K562 (cell line): ENCODE results near the gene DLGAP1. TPM values are rescaled to one million over a fixed set of nuclear protein-coding genes. Genes with fewer than 3 reads are reported as not detected.

Experiments
- CBX5 ChIP-seq: IDR thresholded peaks from 2 replicates; pipeline ENCODE4 v1.6.1; 2014; ENCODE audit warnings: low read depth, borderline replicate concordance
- DACH1 ChIP-seq: fragments of 450-650 bp; IDR thresholded peaks from 2 replicates; pipeline ENCODE4 v1.6.1; 2018; ENCODE audit not compliant: partially characterized antibody
- MED1 ChIP-seq: sonication (generic); formaldehyde crosslinking; IDR thresholded peaks from 2 replicates; pipeline ENCODE4 v1.8.1; 2023; ENCODE audit warnings: missing genetic modification reagents, borderline replicate concordance
- NCOA2 ChIP-seq, 2 experiments: fragments of 450-650 bp; IDR thresholded peaks; 2 replicates each; pipeline ENCODE4 v1.6.1; 2018; ENCODE audit warnings: mild to moderate bottlenecking in 2 of 2, moderate library complexity in 1 of 2; ENCODE audit not compliant: partially characterized antibody in 2 of 2
- NR3C1 ChIP-seq: sonication (generic); formaldehyde crosslinking; IDR thresholded peaks from 2 replicates; pipeline ENCODE4 v1.8.1; 2022; ENCODE audit warnings: missing genetic modification reagents
- SP1 ChIP-seq: sonication (generic); formaldehyde crosslinking; IDR thresholded peaks from 2 replicates; pipeline ENCODE4 v1.8.1; 2022; ENCODE audit warnings: mild to moderate bottlenecking, missing genetic modification reagents
- ZBTB7A ChIP-seq: IDR thresholded peaks from 2 replicates; pipeline ENCODE4 v1.6.1; 2011; ENCODE audit warnings: low read depth, mild to moderate bottlenecking, low read length, moderate library complexity, borderline replicate concordance; ENCODE audit not compliant: control insufficient read depth
- ZNF347 ChIP-seq: fragments of 450-650 bp; formaldehyde crosslinking; IDR thresholded peaks from 2 replicates; pipeline ENCODE4 v1.4.0; 2020; ENCODE audit warnings: low read depth, mild to moderate bottlenecking, moderate library complexity
- polyA plus RNA-seq, 8 experiments: library from polyadenylated mRNA; depleted of rRNA in 4 of 8; stranded (reverse) in 5 of 8; unstranded in 3 of 8; fragments of >200 nt; fragmentation: Nextera tagmentation in 2 of 8; fragmentation: Illumina TruSeq in 1 of 8; extraction: Ambion mirVana in 2 of 8; extraction: Trizol in 1 of 8; gene quantifications; 2 replicates each; pipeline versions ENCODE4 v1.2.1 to v1.2.3, GENCODE V29; 2011 to 2014; ENCODE audit warnings: inconsistent platforms in 1 of 8, missing spikeins in 1 of 8
- total RNA-seq, 7 experiments: library from RNA; depleted of rRNA in 6 of 7; stranded (reverse); fragments of >200 nt in 6 of 7; fragmentation: Illumina TruSeq in 2 of 7; extraction: Trizol in 2 of 7; gene quantifications; 2 replicates each; pipeline versions ENCODE4 v1.2.1 to v1.2.3, GENCODE V29; 2011 to 2021; ENCODE audit warnings: low replicate concordance in 1 of 7
- TF ChIP-seq, protein P1 (sequence below): sonication (generic); formaldehyde crosslinking; IDR thresholded peaks from 2 replicates; pipeline ENCODE4 v1.8.0; 2023; ENCODE audit warnings: missing genetic modification reagents, mild to moderate bottlenecking, borderline replicate concordance
- TF ChIP-seq, protein P2 (sequence below), 2 experiments: IDR thresholded peaks; 2 replicates each; pipeline ENCODE4 v1.6.1; 2011; ENCODE audit warnings: borderline replicate concordance in 1 of 2, control low read depth in 1 of 2, low read depth in 1 of 2, low read length in 1 of 2, mild to moderate bottlenecking in 1 of 2, mixed read lengths in 1 of 2, moderate library complexity in 1 of 2; ENCODE audit not compliant: insufficient read depth in 1 of 2, insufficient read length in 1 of 2, poor library complexity in 1 of 2, severe bottlenecking in 1 of 2; ENCODE audit errors: extremely low read depth in 1 of 2
- TF ChIP-seq, protein P3 (sequence below): fragments of 450-650 bp; IDR thresholded peaks from 2 replicates; pipeline ENCODE4 v1.6.1; 2018; ENCODE audit warnings: mild to moderate bottlenecking, low read depth; ENCODE audit not compliant: partially characterized antibody

DLGAP1 gene
- total and polyA plus RNA-seq, 9 of the 15 experiments (the other 6 are each of a cell fraction or from before 2014, with no cell fraction given) = 0.04 to 0.22 (median 0.08) TPM

DNA sequence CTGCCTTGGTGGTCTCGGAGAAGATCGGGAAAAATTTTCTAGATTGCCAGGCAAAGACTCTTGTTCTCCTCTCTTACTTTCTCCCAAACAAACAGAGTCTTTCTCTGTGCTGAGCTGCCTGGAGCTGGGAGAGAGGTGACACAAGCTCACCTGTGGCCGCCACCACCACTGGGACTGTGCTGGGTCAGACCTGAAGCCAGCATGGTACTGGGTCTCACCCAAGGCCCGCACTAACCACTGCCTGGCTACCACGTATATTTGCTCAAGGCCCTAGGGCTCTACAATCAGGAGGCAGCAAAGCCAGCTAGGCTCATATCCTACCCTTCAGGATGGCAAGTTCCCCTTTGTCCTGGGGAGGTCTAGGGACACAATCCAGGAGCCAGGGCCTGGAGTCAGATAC, 312.2 kb downstream of the DLGAP1 start (continued):
- TF ChIP-seq ZBTB7A = no peak
- no peak for TF ChIP-seq SP1
- TF ChIP-seq, protein P1, sequence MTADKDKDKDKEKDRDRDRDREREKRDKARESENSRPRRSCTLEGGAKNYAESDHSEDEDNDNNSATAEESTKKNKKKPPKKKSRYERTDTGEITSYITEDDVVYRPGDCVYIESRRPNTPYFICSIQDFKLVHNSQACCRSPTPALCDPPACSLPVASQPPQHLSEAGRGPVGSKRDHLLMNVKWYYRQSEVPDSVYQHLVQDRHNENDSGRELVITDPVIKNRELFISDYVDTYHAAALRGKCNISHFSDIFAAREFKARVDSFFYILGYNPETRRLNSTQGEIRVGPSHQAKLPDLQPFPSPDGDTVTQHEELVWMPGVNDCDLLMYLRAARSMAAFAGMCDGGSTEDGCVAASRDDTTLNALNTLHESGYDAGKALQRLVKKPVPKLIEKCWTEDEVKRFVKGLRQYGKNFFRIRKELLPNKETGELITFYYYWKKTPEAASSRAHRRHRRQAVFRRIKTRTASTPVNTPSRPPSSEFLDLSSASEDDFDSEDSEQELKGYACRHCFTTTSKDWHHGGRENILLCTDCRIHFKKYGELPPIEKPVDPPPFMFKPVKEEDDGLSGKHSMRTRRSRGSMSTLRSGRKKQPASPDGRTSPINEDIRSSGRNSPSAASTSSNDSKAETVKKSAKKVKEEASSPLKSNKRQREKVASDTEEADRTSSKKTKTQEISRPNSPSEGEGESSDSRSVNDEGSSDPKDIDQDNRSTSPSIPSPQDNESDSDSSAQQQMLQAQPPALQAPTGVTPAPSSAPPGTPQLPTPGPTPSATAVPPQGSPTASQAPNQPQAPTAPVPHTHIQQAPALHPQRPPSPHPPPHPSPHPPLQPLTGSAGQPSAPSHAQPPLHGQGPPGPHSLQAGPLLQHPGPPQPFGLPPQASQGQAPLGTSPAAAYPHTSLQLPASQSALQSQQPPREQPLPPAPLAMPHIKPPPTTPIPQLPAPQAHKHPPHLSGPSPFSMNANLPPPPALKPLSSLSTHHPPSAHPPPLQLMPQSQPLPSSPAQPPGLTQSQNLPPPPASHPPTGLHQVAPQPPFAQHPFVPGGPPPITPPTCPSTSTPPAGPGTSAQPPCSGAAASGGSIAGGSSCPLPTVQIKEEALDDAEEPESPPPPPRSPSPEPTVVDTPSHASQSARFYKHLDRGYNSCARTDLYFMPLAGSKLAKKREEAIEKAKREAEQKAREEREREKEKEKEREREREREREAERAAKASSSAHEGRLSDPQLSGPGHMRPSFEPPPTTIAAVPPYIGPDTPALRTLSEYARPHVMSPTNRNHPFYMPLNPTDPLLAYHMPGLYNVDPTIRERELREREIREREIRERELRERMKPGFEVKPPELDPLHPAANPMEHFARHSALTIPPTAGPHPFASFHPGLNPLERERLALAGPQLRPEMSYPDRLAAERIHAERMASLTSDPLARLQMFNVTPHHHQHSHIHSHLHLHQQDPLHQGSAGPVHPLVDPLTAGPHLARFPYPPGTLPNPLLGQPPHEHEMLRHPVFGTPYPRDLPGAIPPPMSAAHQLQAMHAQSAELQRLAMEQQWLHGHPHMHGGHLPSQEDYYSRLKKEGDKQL = no peak
- no peak for TF ChIP-seq CBX5
- TF ChIP-seq DACH1 = no peak
- TF ChIP-seq, protein P2, sequence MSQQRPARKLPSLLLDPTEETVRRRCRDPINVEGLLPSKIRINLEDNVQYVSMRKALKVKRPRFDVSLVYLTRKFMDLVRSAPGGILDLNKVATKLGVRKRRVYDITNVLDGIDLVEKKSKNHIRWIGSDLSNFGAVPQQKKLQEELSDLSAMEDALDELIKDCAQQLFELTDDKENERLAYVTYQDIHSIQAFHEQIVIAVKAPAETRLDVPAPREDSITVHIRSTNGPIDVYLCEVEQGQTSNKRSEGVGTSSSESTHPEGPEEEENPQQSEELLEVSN (IDR thresholded peaks at IDR 0.05; ENCODE audit: borderline replicate concordance in 1 of 2, extremely low read depth in 1 of 2, insufficient read depth in 1 of 2, insufficient read length in 1 of 2, low read depth in 1 of 2, low read length in 1 of 2, poor library complexity in 1 of 2, severe bottlenecking in 1 of 2) = no peak
- TF ChIP-seq MED1 (CRISPR knock-in tag) = no peak
- TF ChIP-seq, protein P3, sequence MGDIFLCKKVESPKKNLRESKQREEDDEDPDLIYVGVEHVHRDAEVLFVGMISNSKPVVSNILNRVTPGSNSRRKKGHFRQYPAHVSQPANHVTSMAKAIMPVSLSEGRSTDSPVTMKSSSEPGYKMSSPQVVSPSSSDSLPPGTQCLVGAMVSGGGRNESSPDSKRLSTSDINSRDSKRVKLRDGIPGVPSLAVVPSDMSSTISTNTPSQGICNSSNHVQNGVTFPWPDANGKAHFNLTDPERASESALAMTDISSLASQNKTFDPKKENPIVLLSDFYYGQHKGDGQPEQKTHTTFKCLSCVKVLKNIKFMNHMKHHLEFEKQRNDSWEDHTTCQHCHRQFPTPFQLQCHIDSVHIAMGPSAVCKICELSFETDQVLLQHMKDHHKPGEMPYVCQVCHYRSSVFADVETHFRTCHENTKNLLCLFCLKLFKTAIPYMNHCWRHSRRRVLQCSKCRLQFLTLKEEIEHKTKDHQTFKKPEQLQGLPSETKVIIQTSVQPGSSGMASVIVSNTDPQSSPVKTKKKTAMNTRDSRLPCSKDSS = no peak
- TF ChIP-seq NCOA2 (IDR thresholded peaks at IDR 0.05; ENCODE audit: partially characterized antibody in 2 of 2) = no peak
- no peak for TF ChIP-seq NR3C1 (CRISPR knock-in tag)
- no peak for TF ChIP-seq ZNF347 (CRISPR knock-in tag)
- TF ChIP-seq, all 486 proteins: peak for 0
